ENCODE measurements around the gene ZMYM3.
A peak's percentile ranks its signal among the peaks of the same experiment; 100 is the strongest.
"Not testable (repeated sequence)": the region's sequence is repeated elsewhere in the genome, so short reads cannot be mapped to it uniquely, and the experiment has no call there.

The ZMYM3 gene

DNA sequence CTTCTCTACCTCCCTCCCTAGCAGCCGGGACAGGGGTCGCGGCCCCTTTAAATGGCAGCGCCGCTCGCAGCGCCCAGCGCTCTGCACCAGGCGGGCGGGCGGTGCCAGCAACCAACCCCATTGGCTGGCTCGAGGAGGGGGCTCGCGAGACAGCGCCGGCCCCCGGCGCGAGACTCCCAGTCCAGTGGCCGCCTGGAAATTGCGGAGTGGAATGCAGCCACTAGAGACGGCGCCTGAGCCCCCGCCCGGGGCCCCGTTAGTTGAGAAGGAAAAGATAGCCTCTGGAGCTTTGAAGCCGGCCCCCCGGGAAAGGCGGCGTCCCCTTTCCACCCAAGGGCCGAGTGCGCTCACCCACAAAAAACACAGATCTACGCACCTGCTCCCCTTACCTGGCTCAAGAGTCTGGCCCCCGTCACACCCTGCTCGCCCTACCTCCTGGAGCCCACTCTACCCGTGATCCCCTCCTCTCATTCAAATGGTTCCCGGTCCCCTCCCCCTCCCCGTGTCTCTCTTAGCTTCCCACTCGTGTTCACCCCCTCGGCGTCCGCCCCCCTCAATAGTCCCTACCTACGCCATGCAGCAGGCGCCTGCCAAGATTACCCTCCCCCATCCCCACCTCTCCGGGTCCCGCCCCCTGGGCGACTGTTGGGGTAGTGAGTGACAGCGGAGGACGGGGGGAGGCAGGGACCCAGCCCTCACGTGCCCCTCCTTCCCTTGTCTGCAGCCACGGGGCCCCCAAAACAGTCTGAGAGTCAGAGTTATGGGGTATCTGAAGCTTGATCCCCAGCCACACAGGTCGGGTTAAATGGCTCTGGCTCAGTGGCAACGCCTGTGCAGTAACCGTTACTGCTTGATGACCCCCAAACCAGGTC is at the start of gene ZMYM3:
Gene ZMYM3 (minus strand): TSS at position 49 of the 872 bp plus-strand sequence. CDS start 885 bp downstream, outside the sequence.
- peak within 1 kb of the TSS; percentile 84 for H3K4me3 ChIP-seq (ENCODE audit: low read length)
- TF ChIP-seq ZNF274 (IDR thresholded peaks at IDR 0.05; ENCODE audit: low read depth, low read length) = no peak

DNA sequence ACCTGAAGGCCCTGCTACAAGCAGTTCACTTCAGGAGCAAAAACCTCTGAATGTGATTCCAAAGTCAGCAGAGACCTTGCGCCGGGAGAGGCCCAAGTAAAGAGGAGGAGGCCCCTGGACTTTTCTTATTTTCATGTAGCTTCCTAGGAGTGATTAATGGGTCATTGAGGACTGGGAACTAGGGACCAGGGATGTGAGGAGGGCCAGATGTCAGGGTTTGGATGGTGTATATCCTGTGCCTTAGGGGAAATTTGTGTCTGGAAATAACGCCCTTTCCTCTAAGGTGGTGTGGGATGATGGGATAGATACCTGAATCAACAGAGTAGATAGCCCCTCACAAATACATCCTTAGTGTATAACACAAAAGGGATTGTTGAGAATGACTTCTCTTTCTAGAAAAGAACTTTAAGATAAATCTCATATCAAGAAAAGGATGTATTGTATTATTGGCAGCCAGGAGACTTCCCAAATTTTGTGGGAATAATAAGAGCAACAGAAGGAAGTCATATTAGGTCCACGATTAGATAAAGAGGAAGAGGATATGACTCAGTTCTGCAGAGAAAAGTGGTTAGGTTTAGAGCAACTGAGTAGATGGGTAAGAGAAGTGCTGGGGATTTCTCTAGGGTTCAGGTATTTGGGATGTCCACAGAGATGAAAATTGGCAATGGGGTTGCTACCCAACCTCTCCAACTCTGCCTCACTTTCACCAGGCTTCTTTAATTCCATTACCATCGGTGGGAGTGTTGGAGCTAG is 48.7 kb upstream of the ZMYM3 start:
- no peak for TF ChIP-seq ZNF274 (IDR thresholded peaks at IDR 0.05; ENCODE audit: low read depth, low read length)
- no peak overlapping the region for H3K4me3 ChIP-seq (ENCODE audit: low read length)

DNA sequence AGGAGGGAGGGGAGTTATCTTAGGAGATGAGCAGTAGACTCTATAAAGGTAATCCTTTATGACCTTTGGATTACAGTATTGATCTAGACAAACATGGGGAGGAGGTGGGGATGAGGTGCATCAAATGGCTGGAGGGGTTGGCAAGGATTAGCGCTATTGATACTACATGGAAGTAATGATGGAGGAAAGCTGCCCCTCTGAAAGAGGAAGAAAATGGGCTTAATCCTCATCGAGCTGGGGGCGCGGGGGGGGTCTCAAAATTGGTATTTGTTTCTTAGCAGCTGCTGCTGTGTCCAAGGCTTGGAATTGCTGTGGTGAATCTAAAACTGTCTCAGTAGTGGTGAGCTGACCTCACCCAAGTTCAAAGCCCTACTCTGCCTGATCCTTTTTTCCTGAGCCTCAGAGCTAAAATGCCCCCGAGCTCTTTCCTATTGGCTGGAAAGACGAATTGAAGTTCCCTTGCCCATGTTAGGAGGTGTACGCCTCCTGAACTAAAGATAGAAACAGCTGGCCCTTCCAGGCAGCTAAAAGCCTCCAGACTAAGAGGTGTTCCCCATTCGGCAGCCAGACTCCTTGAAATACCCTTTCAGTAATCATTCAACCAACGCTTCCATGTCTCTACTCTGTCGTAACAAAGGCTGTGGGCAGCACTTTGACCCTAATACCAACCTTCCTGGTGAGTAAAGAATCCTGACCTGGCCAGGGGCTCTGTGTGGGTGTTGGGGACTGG is 47.4 kb upstream of the ZMYM3 start, which contains the start of gene ITGB1BP2:
Gene ITGB1BP2 (plus strand): TSS at position 556 of the 730 bp plus-strand sequence. CDS start 57 bp downstream, at position 613.
- TF ChIP-seq ZNF274 (IDR thresholded peaks at IDR 0.05; ENCODE audit: low read depth, low read length) = no peak
- no peak within 1 kb of the TSS for H3K4me3 ChIP-seq (ENCODE audit: low read length)

DNA sequence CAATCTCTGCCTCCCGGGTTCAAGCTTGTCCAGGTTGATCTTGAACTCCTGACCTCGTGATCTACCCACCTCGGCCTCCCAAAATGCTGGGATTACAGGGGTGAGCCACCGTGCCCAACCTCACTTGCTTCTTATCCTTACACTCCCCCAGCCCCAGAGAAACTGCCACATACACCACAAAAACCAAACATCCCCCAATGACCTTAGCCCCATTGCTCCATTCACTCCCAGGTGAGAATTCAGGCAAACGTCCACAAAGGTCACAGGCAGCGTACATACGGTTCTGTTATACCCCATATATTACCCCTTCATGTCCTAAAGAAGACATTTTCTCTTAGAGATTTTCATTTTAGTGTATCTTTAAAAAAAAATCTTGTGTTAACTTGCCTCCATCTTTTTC is 46.6 kb upstream of the ZMYM3 start:
- H3K4me3 ChIP-seq (ENCODE audit: low read length) = not testable (repeated sequence)

DNA sequence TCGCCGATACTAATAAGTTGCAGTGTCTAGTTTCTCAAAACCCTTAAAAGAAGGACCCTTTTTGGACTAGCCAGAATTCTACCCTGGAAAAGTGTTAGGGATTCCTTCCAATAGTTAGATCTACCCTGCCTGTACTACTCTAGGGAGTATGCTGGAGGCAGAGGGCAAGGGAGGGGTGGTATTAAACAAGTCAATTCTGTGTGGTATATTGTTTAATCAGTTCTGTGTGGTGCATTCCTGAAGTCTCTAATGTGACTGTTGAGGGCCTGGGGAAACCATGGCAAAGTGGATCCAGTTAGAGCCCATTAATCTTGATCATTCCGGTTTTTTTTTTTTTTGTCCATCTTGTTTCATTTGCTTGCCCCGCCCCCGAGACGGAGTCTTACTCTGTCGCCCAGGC is 46.1 kb upstream of the ZMYM3 start:
- not testable (repeated sequence) for H3K4me3 ChIP-seq (ENCODE audit: low read length)

DNA sequence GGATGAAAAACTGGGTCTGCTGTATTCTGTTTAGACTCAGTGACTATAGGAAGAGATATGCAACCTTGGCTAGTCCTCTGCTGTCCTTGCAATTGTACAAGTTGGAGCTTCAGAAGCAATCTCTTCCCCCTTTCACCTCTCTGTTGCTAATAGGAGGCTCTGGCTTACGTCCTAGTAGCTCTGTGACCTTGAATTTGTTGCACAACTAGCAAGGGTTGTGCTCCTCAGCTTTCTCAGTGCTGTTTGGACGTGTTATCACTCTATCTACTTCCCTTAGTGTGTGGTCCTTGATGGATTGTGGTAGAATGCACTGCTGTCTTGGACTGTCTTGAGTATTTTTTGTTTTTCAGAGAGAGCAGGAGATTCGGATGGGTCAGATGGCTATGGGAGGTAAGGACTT is 44.2 kb upstream of the ZMYM3 start:
- TF ChIP-seq ZNF274 (IDR thresholded peaks at IDR 0.05; ENCODE audit: low read depth, low read length) = no peak

DNA sequence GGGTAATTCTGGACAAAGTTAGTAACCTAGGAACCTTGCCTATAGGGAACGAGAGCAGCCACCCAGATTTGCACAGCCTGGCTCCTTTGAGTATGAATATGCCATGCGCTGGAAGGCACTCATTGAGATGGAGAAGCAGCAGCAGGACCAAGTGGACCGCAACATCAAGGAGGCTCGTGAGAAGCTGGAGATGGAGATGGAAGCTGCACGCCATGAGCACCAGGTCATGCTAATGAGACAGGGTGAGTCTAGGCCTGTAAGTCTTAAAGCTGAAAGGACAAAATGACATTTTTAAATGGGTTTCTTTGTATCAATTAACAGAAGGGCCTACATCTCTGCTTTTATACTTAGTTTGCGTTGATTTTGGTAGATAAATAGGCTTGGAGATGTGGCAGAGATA is 42.9 kb upstream of the ZMYM3 start:
- TF ChIP-seq ZNF274 (IDR thresholded peaks at IDR 0.05; ENCODE audit: low read depth, low read length) = no peak
- H3K4me3 ChIP-seq (ENCODE audit: low read length) = no peak overlapping the region

More for the DNA sequence above, 44.2 kb upstream of the ZMYM3 start:
- H3K4me3 ChIP-seq (ENCODE audit: low read length) = no peak overlapping the region

DNA sequence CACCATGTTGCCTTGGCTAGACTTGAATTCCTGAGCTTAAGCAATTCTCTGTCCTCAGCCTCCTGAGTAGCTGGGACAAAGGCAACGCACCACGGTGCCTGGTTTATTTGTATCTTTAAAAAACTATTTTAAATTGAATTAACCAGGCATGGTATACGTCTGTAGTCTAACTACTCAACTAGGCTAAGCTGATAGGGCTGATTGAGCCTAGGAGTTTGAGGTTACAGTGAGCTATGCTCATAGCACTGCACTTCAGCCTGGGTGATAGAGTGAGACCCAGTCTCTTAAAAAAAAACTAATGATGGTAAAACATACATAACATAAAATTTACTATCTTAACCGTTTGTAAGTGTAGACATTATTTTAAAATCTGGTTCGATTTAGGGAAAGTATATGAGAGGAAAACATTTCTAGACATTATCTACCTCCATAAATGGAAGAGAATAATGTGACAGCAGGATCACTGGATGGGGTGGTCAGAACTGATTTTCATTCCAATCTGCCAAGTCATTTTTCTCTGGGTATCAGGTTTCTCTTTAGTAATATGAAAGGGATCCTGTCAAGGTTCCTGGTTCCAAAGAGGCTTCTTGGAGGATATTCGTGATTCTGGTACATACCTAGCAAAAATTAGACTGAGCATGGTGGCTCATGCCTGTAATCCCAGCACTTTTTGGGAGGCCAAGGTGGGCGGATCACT is 38.9 kb upstream of the ZMYM3 start:
- H3K4me3 ChIP-seq (ENCODE audit: low read length) = no peak overlapping the region
- TF ChIP-seq ZNF274 (IDR thresholded peaks at IDR 0.05; ENCODE audit: low read depth, low read length) = no peak

DNA sequence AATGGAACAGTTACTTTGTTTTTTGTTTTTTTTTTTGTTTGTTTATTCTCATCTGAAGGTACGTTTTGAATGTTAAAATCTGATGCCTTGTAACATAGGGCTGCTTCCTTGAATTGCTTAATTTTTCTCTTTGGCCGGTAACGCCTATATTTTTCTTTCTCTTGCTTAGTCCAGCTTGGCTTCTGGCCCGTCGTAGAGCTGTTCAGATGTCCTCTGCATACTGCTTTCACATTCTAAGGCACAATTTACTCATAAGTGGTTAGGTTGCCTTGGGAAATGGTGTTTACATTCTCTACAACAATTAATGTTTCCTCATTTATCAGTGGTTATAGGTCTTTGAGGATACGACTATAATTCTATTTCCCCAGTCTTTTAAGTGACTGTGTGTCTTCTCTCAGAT is 37.4 kb upstream of the ZMYM3 start:
- no peak for TF ChIP-seq ZNF274 (IDR thresholded peaks at IDR 0.05; ENCODE audit: low read depth, low read length)

DNA sequence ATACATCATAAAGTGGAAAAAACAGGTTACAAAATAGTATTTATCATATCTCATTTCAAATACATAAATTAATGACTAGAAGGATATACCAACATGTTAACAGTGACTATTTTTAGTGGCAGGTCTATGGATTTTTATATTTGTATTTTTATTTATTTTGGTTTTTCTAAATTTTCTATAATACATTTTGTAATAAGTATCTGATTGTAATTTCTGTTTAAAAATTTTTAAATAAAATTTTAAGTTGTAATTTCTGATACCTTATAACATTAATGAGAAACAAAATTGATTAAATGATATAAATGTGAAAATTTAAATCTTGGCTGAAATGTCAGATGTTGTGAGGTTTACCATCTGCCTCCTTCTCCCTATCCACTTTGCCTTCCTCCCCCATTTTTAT is 32.0 kb upstream of the ZMYM3 start:
- H3K4me3 ChIP-seq (ENCODE audit: low read length) = no peak overlapping the region; the same call in 1 of the 2 replicates
- TF ChIP-seq ZNF274 (IDR thresholded peaks at IDR 0.05; ENCODE audit: low read depth, low read length) = no peak

More for the DNA sequence above, 37.4 kb upstream of the ZMYM3 start:
- H3K4me3 ChIP-seq (ENCODE audit: low read length) = no peak overlapping the region

DNA sequence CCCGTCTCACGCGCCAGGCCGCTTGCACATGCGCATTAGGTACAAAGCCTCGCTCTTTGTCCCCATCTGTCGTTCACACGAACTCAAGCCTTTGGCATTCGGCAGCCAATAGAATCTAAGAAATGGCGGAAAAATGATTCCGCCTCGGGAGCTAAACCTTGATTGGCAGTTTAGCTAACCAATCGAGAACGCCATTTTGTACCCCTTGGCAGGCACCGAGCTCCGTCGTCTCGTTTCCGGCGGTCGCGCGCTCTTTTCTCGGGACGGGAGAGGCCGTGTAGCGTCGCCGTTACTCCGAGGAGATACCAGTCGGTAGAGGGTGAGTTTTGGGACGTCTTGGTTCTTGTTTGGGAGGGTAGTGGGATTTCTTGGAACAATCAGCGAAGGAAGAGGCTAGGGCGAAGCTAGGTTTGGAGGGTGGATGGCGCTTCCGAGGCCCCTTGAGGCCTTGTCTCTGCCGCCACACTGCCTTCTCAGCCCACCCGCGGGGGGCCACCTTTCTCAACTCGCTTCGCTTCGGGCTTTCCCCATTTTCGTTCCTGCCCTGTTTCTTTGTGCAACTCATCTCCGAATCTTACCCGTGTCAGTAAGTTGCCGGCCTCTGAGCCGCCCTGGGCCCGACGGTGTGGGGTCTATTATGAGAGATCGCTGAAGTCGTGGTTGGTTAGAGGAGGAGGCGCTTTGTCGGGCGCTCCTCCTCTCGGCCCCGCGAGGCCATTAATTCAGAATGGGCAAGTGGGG is 29.6 kb upstream of the ZMYM3 start, which contains the start of gene NONO:
Gene NONO (plus strand): TSS at position 233 of the 741 bp plus-strand sequence. CDS start 7,003 bp downstream, outside the sequence.
- TF ChIP-seq ZNF274 (IDR thresholded peaks at IDR 0.05; ENCODE audit: low read depth, low read length) = no peak
- H3K4me3 ChIP-seq (ENCODE audit: low read length) = peak within 1 kb of the TSS; percentile 63

DNA sequence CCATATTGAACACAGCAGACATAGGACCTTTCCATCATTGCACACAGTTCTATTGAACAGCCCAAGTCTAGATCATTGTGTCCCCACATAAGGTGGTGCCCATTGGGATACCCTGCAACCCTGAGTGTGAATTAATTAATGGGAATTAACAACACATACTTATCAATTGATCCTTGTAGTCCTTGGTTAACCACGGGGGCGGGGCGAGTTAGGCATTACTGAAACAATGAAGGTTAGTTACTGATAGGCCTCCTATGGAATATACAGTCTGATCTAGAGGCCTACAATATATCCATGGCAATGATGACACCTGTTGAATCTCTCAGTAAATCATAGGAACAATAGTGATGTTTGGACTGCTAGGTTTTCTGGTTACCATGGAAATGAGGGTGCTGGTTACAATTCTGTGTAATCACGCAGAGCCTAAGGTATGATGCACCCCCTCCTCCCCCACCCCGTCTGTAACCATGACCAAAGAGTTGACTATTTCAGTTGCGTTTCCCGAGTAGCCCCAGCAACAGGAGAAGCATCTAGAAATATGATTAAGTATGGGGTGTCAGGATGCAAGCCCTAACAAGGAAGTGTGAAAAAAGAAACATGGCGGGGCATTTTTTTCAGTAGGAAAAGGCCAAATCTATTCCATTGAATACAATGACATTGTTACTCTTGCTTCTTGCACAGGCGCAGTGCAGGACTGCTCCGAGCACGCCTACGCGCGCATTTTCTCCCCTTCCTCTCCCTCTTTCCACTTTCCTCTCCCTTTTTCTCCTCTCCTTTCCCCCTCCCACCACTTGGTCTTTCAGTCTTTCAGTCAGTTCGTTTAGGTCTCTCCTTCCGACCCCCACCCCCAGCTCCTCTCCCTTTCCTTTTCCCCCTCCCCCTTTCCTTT is 28.8 kb upstream of the ZMYM3 start:
- H3K4me3 ChIP-seq (ENCODE audit: low read length) = peak overlapping the region; percentile 63; the same call in 1 of the 2 replicates
- no peak for TF ChIP-seq ZNF274 (IDR thresholded peaks at IDR 0.05; ENCODE audit: low read depth, low read length)

DNA sequence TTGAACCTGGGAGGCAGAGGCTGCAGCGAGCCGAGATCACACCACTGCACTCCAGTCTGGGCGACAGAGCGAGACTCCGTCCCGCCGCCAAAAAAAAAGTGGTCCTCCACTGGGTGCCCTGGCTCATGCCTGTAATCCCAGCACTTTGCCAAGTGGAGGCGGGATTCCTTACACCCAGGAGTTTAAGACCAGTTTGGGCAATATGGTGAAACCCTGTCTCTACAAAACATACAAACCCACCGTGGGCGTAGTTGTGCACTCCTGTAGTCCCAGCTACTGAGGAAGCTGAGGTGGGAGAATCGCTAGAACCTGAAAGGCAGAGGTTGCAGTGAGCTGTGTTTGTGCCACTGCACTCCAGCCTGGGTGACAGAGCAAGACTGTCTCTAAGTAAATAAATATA is 27.4 kb upstream of the ZMYM3 start:
- not testable (repeated sequence) for H3K4me3 ChIP-seq (ENCODE audit: low read length)

DNA sequence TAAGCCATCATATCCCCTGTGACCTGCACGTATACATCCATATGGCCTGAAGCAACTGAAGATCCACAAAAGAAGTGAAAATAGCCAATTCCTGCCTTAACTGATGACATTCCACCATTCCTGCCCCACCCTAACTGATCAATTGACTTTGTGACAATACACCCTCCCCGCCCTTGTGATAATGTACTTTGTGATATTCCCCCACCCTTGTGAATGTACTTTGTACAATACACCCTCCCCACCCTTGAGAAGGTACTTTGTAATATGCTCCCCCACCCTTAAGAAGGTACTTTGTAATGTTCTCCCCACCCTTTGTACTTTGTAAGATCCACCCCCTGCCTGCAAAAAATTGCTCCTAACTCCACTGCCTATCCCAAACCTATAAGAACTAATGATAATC is 18.4 kb upstream of the ZMYM3 start:
- not testable (repeated sequence) for H3K4me3 ChIP-seq (ENCODE audit: low read length)

Data from GM08714 (cell line).